A204.1 (cell line): ENCODE measurements around the gene RNU1-3.
"Not testable (repeated sequence)": the region's sequence is repeated elsewhere in the genome, so short reads cannot be mapped to it uniquely, and the experiment has no call there.

Experiments used
- FAIRE-seq: peaks from 2 replicates; lab custom pipeline; 2012; peaks lifted over from hg19 to GRCh38; lab: Jason Lieb, UNC

The RNU1-3 gene

GRCh38 chr1:16666502-16667413 is at the start of gene RNU1-3:
TSS of gene RNU1-3 (minus strand) at chr1:16666948.
- FAIRE-seq: not testable (repeated sequence)

- FAIRE-seq: not testable (repeated sequence)
Observed at GRCh38 chr1:16713480-16713879, 46.7 kb upstream of the RNU1-3 start.

- not testable (repeated sequence) for FAIRE-seq
Observed at GRCh38 chr1:16712984-16713383, 46.2 kb upstream of the RNU1-3 start.

- FAIRE-seq: not testable (repeated sequence)
Observed at GRCh38 chr1:16712582-16712981, 45.8 kb upstream of the RNU1-3 start.

- FAIRE-seq: not testable (repeated sequence)
Observed at GRCh38 chr1:16712131-16712530, 45.4 kb upstream of the RNU1-3 start.

- FAIRE-seq: not testable (repeated sequence)
Observed at GRCh38 chr1:16710618-16711017, 43.9 kb upstream of the RNU1-3 start.

- FAIRE-seq: not testable (repeated sequence)
Observed at GRCh38 chr1:16709659-16710087, 42.9 kb upstream of the RNU1-3 start.

- not testable (repeated sequence) for FAIRE-seq
Observed at GRCh38 chr1:16708704-16709103, 42.0 kb upstream of the RNU1-3 start.

- not testable (repeated sequence) for FAIRE-seq
Observed at GRCh38 chr1:16707130-16708093, 40.7 kb upstream of the RNU1-3 start.

- not testable (repeated sequence) for FAIRE-seq
Observed at GRCh38 chr1:16706302-16706701, 39.6 kb upstream of the RNU1-3 start.

GRCh38 chr1:16704502-16705100 is 37.9 kb upstream of the RNU1-3 start:
- not testable (repeated sequence) for FAIRE-seq

- FAIRE-seq: not testable (repeated sequence)
Observed at GRCh38 chr1:16704076-16704475, 37.3 kb upstream of the RNU1-3 start.

GRCh38 chr1:16703602-16704001 is 36.9 kb upstream of the RNU1-3 start:
- FAIRE-seq: not testable (repeated sequence)

GRCh38 chr1:16703141-16703540 is 36.4 kb upstream of the RNU1-3 start:
- not testable (repeated sequence) for FAIRE-seq

GRCh38 chr1:16702280-16702679 is 35.5 kb upstream of the RNU1-3 start:
- not testable (repeated sequence) for FAIRE-seq

- FAIRE-seq: not testable (repeated sequence)
Observed at GRCh38 chr1:16701189-16701588, 34.4 kb upstream of the RNU1-3 start.

- FAIRE-seq: not testable (repeated sequence)
Observed at GRCh38 chr1:16700138-16700895, 33.6 kb upstream of the RNU1-3 start.

GRCh38 chr1:16699440-16699839 is 32.7 kb upstream of the RNU1-3 start:
- FAIRE-seq: not testable (repeated sequence)

- not testable (repeated sequence) for FAIRE-seq
Observed at GRCh38 chr1:16697152-16697551, 30.4 kb upstream of the RNU1-3 start.

- FAIRE-seq: not testable (repeated sequence)
Observed at GRCh38 chr1:16696507-16697150, 29.9 kb upstream of the RNU1-3 start.

- not testable (repeated sequence) for FAIRE-seq
Observed at GRCh38 chr1:16694308-16694702, 27.6 kb upstream of the RNU1-3 start.
